Activated gamma-delta T cell treated with anti-CD3 and anti-CD28 coated beads, Interleukin-2, amount 50 U/mL, for 16 hours (primary cell): ENCODE measurements around the gene GRHL1.

Experiments
- DNase-seq: peaks from one replicate; pipeline ENCODE4 v3.0.0-alpha.2; 2020; ENCODE audit warnings: low read depth

The GRHL1 gene

DNA sequence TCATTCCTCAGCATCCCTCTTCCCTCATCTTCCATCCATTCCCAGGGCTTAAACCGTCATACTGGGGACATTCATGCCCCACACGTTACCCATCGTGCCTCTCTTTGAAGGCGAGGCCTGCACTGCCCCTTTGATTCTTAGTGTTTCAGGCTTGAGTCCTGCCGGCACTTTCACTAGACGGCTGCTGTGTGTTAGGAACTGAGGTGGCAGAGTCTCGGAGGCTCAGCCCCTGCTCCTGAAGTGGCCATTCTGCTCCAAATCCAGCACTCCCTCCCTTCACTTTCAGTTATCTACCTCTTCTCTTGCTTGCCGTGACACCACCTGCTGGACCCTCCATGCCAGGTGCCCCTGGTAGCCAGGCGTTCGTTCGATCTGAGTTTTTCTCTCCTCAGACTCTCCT, 43.0 kb downstream of the GRHL1 start:
- DNase-seq, result no peak

DNA sequence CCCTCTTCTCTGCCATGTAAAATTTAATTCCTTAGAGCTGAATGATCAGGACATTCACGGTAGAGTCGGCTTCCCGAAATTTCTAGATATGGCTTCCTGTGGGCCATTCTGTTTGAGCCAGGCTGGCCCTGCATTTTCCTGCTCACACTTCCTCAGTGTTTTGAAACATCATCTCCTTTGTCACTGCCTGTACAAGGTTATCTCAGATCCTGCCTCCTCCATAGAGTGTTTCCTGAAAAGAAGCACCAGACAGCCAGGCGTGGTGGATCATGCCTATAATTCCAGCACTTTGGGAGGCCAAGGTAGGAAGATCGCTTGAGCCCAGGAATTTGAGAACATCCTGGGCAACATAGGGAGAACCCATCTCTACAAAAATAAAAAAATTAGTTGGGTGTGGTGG, 43.6 kb downstream of the GRHL1 start:
- DNase-seq, result no peak

- no peak for DNase-seq
These were observed 44.8 kb downstream of the GRHL1 start for GRCh38 chr2:9996321-9996720.

GRCh38 chr2:9997936-9998335, 46.4 kb downstream of the GRHL1 start:
- DNase-seq, result no peak

DNA sequence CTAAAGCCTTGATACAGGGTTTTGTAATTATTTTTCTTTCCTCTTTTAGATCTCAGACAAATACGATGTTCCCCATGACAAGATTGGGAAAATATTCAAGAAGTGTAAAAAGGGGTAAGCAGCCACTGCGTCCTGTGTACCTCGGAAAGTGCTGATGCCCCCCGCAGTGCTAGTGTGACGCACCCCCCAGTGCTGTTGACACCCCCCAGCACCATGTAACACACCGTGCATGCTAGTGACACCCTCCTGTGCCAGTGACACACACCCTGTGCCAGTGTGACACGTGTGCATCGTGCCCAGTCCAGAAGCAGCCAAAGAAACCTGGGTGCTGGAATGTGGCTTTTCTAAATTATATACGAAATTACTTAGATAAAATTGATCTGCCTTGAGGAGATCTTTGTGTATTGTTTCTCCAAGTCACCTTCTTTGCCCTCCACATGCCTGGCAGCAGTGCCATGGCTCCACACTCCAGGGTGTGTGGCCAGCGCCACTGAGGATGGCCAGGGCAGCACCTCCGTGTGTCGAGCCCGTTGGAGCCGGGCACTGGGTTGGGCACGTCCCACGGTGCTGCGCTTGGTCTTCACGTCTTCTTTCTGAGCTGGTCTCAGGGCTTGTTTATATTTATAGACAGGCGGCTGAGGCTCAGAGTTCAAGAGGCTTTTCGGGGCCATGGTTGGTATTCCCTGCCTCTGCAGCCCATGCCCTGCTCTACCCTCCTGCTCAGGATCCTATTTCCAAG, 47.6 kb downstream of the GRHL1 start:
- no peak for DNase-seq

DNA sequence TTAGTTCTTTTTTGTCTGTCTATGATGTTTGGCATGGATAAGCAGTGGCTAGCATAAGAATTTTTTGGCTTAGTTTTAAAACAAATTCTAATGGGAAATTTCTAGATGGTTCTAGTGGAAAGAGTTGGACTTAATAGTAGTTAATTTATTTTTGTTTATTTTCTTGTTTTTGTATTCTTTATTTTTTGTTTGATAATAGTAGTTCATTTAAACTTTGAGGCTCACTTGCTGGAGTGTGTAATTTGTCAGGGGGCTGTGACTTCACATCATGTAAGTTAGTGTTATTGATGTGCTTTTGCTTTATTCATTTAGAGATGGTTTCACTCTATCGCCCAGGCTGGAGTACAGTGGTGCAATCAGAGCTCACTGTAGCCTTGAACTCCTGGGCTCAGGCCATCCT, 48.2 kb downstream of the GRHL1 start:
- no peak for DNase-seq

DNA sequence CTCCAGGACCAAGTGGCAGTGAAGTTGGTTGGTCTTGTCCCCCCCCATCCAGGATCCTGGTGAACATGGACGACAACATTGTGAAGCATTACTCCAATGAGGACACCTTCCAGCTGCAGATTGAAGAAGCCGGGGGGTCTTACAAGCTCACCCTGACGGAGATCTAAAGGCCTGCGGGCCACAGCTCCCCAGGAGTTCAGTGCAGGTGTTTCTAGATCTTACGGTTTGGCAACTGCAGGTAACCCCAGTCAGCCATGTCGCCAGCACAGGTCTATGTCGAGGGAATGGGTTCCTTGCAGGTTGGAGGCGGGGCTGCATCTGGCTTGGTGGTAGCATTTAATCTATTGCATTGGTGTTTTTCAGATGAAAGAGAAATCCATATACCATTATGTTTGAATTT, 49.0 kb downstream of the GRHL1 start:
- no peak for DNase-seq

GRCh38 chr2:10001586-10001985, 50.1 kb downstream of the GRHL1 start:
- DNase-seq, result no peak

DNA sequence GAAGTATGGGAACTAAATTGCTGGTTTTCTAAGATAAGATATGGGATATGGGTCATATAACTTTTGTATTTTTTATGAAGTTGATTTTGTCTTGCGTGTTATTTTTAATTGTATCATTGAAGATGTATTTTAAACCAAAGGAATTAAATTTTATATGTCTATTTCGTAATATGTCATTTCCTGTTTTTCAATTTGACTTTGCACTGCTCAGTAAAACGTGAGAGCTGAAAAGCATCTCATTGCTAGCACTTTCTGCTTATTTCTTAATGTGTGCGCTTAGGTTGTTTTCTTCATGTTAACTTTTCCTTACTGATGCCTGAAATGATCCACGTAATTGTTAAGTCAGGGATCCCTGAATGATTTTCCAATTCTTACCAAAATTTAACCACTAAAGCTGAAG, 50.6 kb downstream of the GRHL1 start:
- no peak for DNase-seq

DNA sequence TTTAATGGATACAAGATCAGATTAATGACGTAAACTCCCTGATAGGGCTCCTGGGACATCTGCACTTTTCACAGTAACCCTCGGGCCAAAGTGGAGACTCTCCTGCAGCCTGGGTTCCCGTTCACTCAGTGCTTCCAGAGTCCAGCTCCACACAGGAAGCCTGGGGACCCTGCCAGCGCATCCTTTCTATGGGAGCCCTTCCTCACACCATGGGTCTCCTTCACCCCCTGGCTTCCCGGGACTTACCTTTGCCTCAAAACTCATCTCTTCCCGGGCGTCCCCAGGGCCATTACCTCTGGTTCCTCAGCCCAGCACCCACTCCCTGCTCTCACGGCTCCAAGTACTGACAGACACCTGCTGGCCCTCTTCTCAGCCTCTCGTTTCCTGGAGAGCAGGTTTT, 51.2 kb downstream of the GRHL1 start:
- no peak for DNase-seq

- DNase-seq, result no peak
These were observed 52.0 kb downstream of the GRHL1 start for GRCh38 chr2:10003206-10004125.

DNA sequence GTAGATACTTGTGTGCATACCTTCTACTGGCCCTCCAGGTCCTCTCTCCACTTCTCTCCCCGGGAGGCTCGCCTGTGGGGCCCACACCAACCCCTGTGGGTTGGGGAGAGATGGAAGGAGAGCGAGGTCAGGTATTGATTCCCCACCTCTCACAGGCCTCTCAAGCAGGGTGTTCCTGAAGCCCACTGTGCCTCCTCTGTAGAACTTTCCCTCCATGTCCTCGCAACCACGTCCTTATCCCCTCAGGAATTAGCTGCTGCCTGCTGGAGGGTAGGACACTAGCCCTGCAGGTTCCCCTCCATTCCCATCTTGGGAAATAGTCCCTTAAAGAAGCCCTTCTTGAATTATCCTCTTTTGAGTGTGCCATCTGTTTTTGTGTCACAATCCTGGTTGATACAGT, 52.9 kb downstream of the GRHL1 start:
- no peak for DNase-seq

- DNase-seq, result no peak
These were observed 53.3 kb downstream of the GRHL1 start for GRCh38 chr2:10004836-10005235.

DNA sequence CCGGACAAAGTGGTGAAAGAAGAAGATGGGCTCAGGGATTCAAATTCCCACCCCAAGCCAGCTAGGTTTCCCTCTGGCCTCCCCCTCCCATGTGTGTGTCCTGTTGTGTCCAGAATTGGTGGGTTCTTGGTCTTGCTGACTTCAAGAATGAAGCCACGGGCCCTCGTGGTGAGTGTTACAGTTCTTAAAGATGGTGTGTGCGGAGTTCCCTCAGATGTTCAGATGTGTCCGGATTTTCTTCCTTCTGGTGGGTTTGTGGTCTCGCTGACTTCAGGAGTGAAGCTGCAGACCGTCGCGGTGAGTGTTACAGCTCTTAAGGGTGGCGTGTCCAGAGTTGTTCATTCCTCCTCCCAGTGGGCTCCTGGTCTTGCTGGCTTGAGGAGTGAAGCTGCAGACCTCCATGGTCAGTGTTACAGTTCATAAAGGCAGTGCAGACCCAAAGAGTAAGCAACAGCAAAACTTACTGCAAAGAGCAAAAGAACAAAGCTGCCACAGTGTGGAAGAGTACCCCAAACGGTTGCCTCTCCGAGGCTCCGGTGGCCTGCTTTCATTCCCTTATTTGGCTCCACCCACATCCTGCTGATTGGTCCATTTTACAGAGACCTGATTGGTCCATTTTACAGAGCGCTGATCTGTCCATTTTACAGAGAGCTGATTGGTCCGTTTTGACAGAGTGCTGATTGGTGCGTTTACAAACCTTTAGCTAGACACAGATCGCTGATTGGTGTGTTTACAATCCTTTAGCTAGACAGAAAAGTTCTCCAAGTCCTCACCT, 54.2 kb downstream of the GRHL1 start:
- DNase-seq, result no peak

GRCh38 chr2:10006236-10007161, 55.0 kb downstream of the GRHL1 start:
- no peak for DNase-seq

DNA sequence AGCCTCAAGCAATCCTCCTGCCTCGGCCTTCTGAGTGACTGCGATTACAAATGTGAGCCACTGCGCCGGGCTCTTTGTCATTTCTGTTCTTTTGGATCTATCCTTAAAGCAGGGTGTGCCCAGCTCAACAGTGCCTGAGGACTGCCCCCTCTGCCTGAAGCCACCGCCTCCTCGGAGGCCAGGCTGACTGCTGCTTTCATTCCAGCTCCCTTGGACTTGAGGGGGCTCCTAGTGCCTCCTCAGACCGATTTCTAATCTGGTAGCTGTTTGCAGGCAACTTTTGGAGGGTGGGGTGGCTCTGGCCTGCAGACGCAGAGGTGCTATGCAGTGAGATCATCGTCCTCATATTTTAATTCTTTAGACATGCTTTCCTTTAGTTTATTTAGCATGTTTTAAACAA, 55.9 kb downstream of the GRHL1 start:
- DNase-seq, result no peak

DNA sequence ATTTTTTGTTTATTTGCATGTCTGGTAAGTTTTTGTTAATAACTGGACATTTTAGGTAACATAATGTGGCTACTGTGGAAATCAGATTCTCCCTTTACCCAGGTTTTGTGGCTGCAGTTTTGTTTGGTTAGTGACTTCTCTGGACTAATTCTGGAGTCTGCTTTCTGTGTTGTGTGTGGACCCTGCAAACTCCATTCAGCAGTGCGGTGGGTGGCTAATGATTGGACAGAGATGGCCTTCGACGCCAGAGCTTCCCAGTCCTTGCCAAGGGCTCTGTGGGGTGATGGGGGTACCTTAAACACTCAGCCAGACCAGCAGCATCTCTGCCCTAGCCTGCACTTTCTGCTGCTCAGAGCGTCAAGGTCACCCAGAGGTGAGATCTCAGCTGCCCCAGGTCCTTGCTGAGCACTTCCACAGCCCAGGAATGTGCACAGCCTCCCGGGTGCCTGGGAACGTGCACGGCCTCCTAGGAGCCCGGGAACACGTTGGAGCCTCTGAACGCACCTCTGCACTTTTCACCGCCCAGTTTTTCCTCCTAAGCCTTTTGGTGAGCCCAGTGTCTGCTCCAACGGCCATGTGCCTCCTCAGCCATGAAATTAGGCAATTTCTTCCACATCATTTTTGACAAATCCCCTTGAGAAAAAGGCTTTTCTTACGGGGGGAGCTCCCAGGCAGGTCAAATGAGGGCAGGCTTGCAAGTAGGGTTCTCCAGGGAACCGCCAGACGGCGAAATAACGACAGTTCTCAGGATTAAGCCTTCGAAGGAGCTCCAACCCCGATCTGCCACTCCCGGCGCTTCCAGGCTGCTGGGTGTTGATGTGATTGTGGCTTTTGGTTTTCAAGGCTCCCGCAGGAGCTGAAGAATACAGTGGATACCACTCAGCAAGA, 56.7 kb downstream of the GRHL1 start:
- DNase-seq, result no peak

GRCh38 chr2:10008809-10009176, 57.3 kb downstream of the GRHL1 start:
- no peak for DNase-seq

DNA sequence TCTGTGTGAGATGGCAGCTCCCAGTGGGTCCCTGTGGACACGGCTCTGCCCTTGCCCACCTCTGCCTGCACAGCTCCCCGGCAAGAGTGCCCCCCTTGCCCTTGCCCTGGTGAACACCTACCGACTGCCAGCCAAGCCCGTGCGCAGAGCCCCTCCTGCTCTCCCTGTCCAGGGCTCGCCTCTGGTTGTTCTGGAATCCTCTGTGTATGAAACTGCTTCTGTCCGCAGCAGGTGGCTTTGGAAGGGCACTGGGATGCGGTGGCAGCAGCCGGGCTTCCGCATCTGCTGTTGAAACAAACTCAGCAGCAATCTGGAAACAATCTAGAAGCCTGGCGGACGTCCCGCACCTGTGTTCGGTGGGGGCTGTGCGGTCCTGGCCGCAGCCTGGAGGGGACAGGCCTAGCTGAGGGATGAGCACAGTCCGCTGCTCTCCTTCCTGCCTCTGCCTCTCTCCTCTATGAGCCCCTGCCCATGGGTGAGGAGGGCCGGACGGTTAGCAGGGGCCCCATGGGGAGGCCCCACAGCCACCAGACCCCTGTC, 57.8 kb downstream of the GRHL1 start:
- no peak for DNase-seq
